Loucy (cell line): ENCODE measurements around the gene C2CD4D.

Source experiments
- EZH2phosphoT487 ChIP-seq: fragments of 200-600 bp; IDR thresholded peaks from 2 replicates; pipeline ENCODE4 v1.6.1; 2018; ENCODE audit warnings: antibody characterized with exemption, mild to moderate bottlenecking, moderate library complexity, borderline replicate concordance
- TF ChIP-seq, protein P1 (sequence below): fragments of 200-600 bp; sonication (generic); conservative IDR thresholded peaks from 2 replicates; pipeline ENCODE4 v1.5.1; 2014; ENCODE audit warnings: mild to moderate bottlenecking, antibody characterized with exemption, low read length

GRCh38 chr1:151858886-151859665 lies 19.5 kb upstream of the C2CD4D start:
- TF ChIP-seq, protein P1, sequence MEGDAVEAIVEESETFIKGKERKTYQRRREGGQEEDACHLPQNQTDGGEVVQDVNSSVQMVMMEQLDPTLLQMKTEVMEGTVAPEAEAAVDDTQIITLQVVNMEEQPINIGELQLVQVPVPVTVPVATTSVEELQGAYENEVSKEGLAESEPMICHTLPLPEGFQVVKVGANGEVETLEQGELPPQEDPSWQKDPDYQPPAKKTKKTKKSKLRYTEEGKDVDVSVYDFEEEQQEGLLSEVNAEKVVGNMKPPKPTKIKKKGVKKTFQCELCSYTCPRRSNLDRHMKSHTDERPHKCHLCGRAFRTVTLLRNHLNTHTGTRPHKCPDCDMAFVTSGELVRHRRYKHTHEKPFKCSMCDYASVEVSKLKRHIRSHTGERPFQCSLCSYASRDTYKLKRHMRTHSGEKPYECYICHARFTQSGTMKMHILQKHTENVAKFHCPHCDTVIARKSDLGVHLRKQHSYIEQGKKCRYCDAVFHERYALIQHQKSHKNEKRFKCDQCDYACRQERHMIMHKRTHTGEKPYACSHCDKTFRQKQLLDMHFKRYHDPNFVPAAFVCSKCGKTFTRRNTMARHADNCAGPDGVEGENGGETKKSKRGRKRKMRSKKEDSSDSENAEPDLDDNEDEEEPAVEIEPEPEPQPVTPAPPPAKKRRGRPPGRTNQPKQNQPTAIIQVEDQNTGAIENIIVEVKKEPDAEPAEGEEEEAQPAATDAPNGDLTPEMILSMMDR, result no peak
- TF ChIP-seq EZH2phosphoT487, result no peak
